ENCODE measurements around the gene PAM. TPM values are rescaled to one million over a fixed set of nuclear protein-coding genes. Genes with fewer than 3 reads are reported as not detected.

PAM gene
- total RNA-seq, 1 experiment from 2014 or later: 131 TPM

DNA sequence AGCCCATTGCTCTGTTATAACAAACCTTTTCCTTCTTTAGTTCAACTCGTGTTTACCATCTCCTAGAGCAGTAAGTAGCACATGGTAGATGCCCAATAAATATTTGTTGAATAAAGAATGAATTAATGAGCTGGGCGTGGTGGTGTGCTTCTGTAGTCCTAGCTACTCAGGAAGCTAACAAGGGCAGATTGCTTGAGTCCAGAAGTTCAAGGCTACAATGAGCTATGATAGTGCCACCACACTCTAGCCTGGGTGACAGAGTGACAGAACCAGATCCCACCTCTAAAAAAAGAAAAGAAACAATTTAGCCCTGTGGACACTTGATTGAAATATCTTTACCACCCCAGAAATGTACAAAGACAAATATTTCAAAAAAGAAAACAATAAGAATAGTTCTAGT lies 14.6 kb upstream of the PAM start:
- no peak for DNase-seq (ENCODE audit: low read depth, low spot score)
- BruUV-seq (replicated peaks): no TSS peak
- no peaks in the 10 kb centered on the region for H3K4me1 ChIP-seq (ENCODE audit: control insufficient read depth, insufficient read depth, low read length)
- in situ Hi-C loops (cut with HindIII; ENCODE audit: low pct_unique_long_range_greater_than_20kb, low sequenced_read_pairs): no loop called here
- no peaks in the 10 kb centered on the region for H3K9me3 ChIP-seq (ENCODE audit: control insufficient read depth, insufficient read depth, low read depth, low read length)
- H3K27ac ChIP-seq (ENCODE audit: low read length): no peak overlapping the region
- ATAC-seq: no peak
- no peak overlapping the region for H3K4me3 ChIP-seq (ENCODE audit: low read depth in 2 of 2, low read length in 2 of 2)
- H3K27me3 ChIP-seq (ENCODE audit: control insufficient read depth, insufficient read depth, low read length): no peaks in the 10 kb centered on the region
- TF ChIP-seq SIN3A (IDR thresholded peaks at IDR 0.05; ENCODE audit: borderline replicate concordance, insufficient read depth, low read depth, low read length) (no peak), TCF7L2 (IDR thresholded peaks at IDR 0.05; ENCODE audit: low read depth, low read length) (no peak), POLR2AphosphoS5 (IDR thresholded peaks at IDR 0.05; ENCODE audit: low read depth, low read length) (no peak)
- TF ChIP-seq, protein P1, sequence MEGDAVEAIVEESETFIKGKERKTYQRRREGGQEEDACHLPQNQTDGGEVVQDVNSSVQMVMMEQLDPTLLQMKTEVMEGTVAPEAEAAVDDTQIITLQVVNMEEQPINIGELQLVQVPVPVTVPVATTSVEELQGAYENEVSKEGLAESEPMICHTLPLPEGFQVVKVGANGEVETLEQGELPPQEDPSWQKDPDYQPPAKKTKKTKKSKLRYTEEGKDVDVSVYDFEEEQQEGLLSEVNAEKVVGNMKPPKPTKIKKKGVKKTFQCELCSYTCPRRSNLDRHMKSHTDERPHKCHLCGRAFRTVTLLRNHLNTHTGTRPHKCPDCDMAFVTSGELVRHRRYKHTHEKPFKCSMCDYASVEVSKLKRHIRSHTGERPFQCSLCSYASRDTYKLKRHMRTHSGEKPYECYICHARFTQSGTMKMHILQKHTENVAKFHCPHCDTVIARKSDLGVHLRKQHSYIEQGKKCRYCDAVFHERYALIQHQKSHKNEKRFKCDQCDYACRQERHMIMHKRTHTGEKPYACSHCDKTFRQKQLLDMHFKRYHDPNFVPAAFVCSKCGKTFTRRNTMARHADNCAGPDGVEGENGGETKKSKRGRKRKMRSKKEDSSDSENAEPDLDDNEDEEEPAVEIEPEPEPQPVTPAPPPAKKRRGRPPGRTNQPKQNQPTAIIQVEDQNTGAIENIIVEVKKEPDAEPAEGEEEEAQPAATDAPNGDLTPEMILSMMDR (IDR thresholded peaks at IDR 0.05): no peak
- TF ChIP-seq, protein P2, sequence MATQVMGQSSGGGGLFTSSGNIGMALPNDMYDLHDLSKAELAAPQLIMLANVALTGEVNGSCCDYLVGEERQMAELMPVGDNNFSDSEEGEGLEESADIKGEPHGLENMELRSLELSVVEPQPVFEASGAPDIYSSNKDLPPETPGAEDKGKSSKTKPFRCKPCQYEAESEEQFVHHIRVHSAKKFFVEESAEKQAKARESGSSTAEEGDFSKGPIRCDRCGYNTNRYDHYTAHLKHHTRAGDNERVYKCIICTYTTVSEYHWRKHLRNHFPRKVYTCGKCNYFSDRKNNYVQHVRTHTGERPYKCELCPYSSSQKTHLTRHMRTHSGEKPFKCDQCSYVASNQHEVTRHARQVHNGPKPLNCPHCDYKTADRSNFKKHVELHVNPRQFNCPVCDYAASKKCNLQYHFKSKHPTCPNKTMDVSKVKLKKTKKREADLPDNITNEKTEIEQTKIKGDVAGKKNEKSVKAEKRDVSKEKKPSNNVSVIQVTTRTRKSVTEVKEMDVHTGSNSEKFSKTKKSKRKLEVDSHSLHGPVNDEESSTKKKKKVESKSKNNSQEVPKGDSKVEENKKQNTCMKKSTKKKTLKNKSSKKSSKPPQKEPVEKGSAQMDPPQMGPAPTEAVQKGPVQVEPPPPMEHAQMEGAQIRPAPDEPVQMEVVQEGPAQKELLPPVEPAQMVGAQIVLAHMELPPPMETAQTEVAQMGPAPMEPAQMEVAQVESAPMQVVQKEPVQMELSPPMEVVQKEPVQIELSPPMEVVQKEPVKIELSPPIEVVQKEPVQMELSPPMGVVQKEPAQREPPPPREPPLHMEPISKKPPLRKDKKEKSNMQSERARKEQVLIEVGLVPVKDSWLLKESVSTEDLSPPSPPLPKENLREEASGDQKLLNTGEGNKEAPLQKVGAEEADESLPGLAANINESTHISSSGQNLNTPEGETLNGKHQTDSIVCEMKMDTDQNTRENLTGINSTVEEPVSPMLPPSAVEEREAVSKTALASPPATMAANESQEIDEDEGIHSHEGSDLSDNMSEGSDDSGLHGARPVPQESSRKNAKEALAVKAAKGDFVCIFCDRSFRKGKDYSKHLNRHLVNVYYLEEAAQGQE (IDR thresholded peaks at IDR 0.05; ENCODE audit: insufficient read depth in 1 of 2, low read depth in 2 of 2, low read length in 1 of 2): no peak
- ChIA-PET CTCF (interaction anchor here (0.6 kb wide), 1 partner anchor 51 kb away, joined by 3 read pairs; no protein-coding TSS in a partner anchor), POLR2A (no interaction called here)
- intact Hi-C loops (cut with micrococcal nuclease; ENCODE audit: unreplicated experiment): no loop called here
- no peaks in the 10 kb centered on the region for H3K36me3 ChIP-seq (ENCODE audit: control insufficient read depth, insufficient read depth, low read length)

DNA sequence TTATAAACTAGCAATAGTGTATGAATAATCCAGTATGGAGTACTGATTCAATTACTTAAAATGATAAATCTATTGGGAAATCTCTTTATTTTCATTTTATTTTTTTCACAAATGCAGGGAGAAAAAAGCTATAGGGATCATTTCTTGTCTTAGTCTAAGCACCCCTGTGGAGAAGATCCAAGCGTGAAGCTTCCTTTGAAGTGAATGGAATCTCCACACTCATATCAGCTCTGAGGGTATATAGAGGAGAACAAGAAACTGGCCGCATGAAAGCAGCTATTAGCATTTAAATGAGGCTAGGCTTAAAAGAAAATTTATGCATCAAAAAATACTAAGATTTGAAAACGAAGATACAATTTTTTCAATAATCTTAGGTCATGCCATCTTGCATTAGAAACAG lies 12.9 kb upstream of the PAM start:
- H3K4me1 ChIP-seq (ENCODE audit: control insufficient read depth, insufficient read depth, low read length): no peaks in the 10 kb centered on the region
- ChIA-PET POLR2A (no interaction called here), CTCF (no interaction called here)
- H3K36me3 ChIP-seq (ENCODE audit: control insufficient read depth, insufficient read depth, low read length): no peaks in the 10 kb centered on the region
- intact Hi-C loops (cut with micrococcal nuclease; ENCODE audit: unreplicated experiment): no loop called here
- TF ChIP-seq, protein P1 (IDR thresholded peaks at IDR 0.05): no peak
- TF ChIP-seq, protein P2 (IDR thresholded peaks at IDR 0.05; ENCODE audit: insufficient read depth in 1 of 2, low read depth in 2 of 2, low read length in 1 of 2): no peak
- in situ Hi-C loops (cut with HindIII; ENCODE audit: low pct_unique_long_range_greater_than_20kb, low sequenced_read_pairs): no loop called here
- ATAC-seq (no peak), DNase-seq (ENCODE audit: low read depth, low spot score) (no peak)
- H3K27ac ChIP-seq (ENCODE audit: low read length): no peak overlapping the region
- H3K9me3 ChIP-seq (ENCODE audit: control insufficient read depth, insufficient read depth, low read depth, low read length): no peaks in the 10 kb centered on the region
- BruUV-seq (replicated peaks): no TSS peak
- H3K4me3 ChIP-seq (ENCODE audit: low read depth in 2 of 2, low read length in 2 of 2): no peak overlapping the region
- no peaks in the 10 kb centered on the region for H3K27me3 ChIP-seq (ENCODE audit: control insufficient read depth, insufficient read depth, low read length)

All from Panc1 (cell line).